ENCODE data around the gene SLC9A9. TPM values are rescaled to one million over a fixed set of nuclear protein-coding genes. Genes with fewer than 3 reads are reported as not detected.

Gene SLC9A9
- total and polyA plus RNA-seq, 9 of the 15 experiments (the other 6 are each of a cell fraction or from before 2014, with no cell fraction given), result 0.03 to 0.13 TPM; not detected in 7

- TF ChIP-seq BCLAF1 (IDR thresholded peaks at IDR 0.05; ENCODE audit: borderline replicate concordance in 1 of 2, control insufficient read depth in 1 of 2, low read depth in 2 of 2, low read length in 1 of 2), result no peak
- TF ChIP-seq BDP1 (IDR thresholded peaks at IDR 0.05; ENCODE audit: insufficient read depth, insufficient read length), result no peak
- TF ChIP-seq GTF3C2 (IDR thresholded peaks at IDR 0.05; ENCODE audit: borderline replicate concordance, extremely low read depth, insufficient read length), result no peak
- no peak for TF ChIP-seq PATZ1 (CRISPR knock-in tag; IDR thresholded peaks at IDR 0.05; ENCODE audit: borderline replicate concordance)
- no peak for TF ChIP-seq POLR2G (IDR thresholded peaks at IDR 0.05; ENCODE audit: low read depth, low read length)
- 0 out of 4 replicates have a peak, but pooled peaks of 1 of the 2 experiments have one; percentile 23 for TF ChIP-seq ETV6 (IDR thresholded peaks at IDR 0.05; ENCODE audit: borderline replicate concordance in 1 of 2, low read depth in 2 of 2, low read length in 1 of 2)
- TF ChIP-seq ETV6 (CRISPR knock-in tag; IDR thresholded peaks at IDR 0.05; ENCODE audit: borderline replicate concordance), result no peak
- no peak for TF ChIP-seq ZBTB17 (CRISPR knock-in tag; IDR thresholded peaks at IDR 0.05)
- TF ChIP-seq BHLHE40 (IDR thresholded peaks at IDR 0.05; ENCODE audit: low read length), result no peak
- TF ChIP-seq HNRNPUL1 (IDR thresholded peaks at IDR 0.05; ENCODE audit: low read length), result no peak
- TF ChIP-seq DACH1 (IDR thresholded peaks at IDR 0.05; ENCODE audit: partially characterized antibody), result no peak
- no peak for TF ChIP-seq THRA (IDR thresholded peaks at IDR 0.05)
- no peak for TF ChIP-seq ZNF764 (CRISPR knock-in tag; IDR thresholded peaks at IDR 0.05; ENCODE audit: low read depth)
- TF ChIP-seq ZNF717 (CRISPR knock-in tag; IDR thresholded peaks at IDR 0.05), result no peak
- no peak for TF ChIP-seq MECOM (CRISPR knock-in tag; IDR thresholded peaks at IDR 0.05)
- no peak for TF ChIP-seq TCFL5 (CRISPR knock-in tag; conservative IDR thresholded peaks at IDR 0.05)
- no peak for TF ChIP-seq BACH1 (tag; IDR thresholded peaks at IDR 0.05)
- no peak for TF ChIP-seq PHB (CRISPR knock-in tag; IDR thresholded peaks at IDR 0.05)
- TF ChIP-seq GABPB1 (CRISPR knock-in tag; IDR thresholded peaks at IDR 0.05), result no peak
Measured at GRCh38 chr3:143283432-143284128, 564.7 kb downstream of the SLC9A9 start (continued).
